Right hindlimb (tissue), 1 donor: ENCODE data around the gene PLEKHA3.
"Not testable (repeated sequence)": the region's sequence is repeated elsewhere in the genome, so short reads cannot be mapped to it uniquely, and the experiment has no call there.

Experiments used
- DNase-seq: peaks from one replicate; pipeline ENCODE4 v3.0.0-alpha.2; 2018

Gene PLEKHA3

GRCh38 chr2:178480227-178481181, at the start of gene PLEKHA3:
Gene PLEKHA3, plus strand, starts transcription at chr2:178480457. Its CDS starts 413 bp downstream, at chr2:178480870.
- DNase-seq, result peak; percentile 97

- DNase-seq, result no peak
Measured at GRCh38 chr2:178436662-178437061, 43.6 kb upstream of the PLEKHA3 start.

- no peak for DNase-seq
Measured at GRCh38 chr2:178441426-178441825, 38.8 kb upstream of the PLEKHA3 start.

- no peak for DNase-seq
Measured at GRCh38 chr2:178448968-178449661, 31.1 kb upstream of the PLEKHA3 start.

GRCh38 chr2:178449700-178450523, 30.3 kb upstream of the PLEKHA3 start:
- DNase-seq, result peak; percentile 26

GRCh38 chr2:178450524-178450773, 29.8 kb upstream of the PLEKHA3 start:
- DNase-seq, result no peak

GRCh38 chr2:178450774-178451525, 29.3 kb upstream of the PLEKHA3 start, which contains the start of the genes PJVK and PRKRA:
Gene PJVK, plus strand, starts transcription at chr2:178451378. Its CDS starts 2,032 bp downstream, at chr2:178453410.
Gene PRKRA, minus strand, starts transcription at chr2:178451175. Its CDS starts 145 bp downstream, at chr2:178451030.
- DNase-seq, result peak; percentile 99

- DNase-seq, result no peak
Measured at GRCh38 chr2:178452334-178452733, 27.9 kb upstream of the PLEKHA3 start.

- DNase-seq, result no peak
Measured at GRCh38 chr2:178452870-178453269, 27.4 kb upstream of the PLEKHA3 start.

GRCh38 chr2:178455947-178456346, 24.3 kb upstream of the PLEKHA3 start:
- no peak for DNase-seq

- no peak for DNase-seq
Measured at GRCh38 chr2:178457390-178457886, 22.8 kb upstream of the PLEKHA3 start.

GRCh38 chr2:178469219-178469849, 10.9 kb upstream of the PLEKHA3 start:
- DNase-seq, result no peak

GRCh38 chr2:178471313-178471712, 8.9 kb upstream of the PLEKHA3 start:
- DNase-seq, result not testable (repeated sequence)

- no peak for DNase-seq
Measured at GRCh38 chr2:178473373-178473772, 6.9 kb upstream of the PLEKHA3 start.

- no peak for DNase-seq
Measured at GRCh38 chr2:178473931-178474330, 6.3 kb upstream of the PLEKHA3 start.

GRCh38 chr2:178474560-178474959, 5.7 kb upstream of the PLEKHA3 start:
- no peak for DNase-seq

GRCh38 chr2:178476477-178476876, 3.8 kb upstream of the PLEKHA3 start:
- no peak for DNase-seq

GRCh38 chr2:178477443-178478129, 2.7 kb upstream of the PLEKHA3 start:
- DNase-seq, result no peak

- DNase-seq, result no peak
Measured at GRCh38 chr2:178478130-178478438, 2.2 kb upstream of the PLEKHA3 start.

GRCh38 chr2:178478439-178479274, 1.6 kb upstream of the PLEKHA3 start, which contains the start of gene FKBP7:
Gene FKBP7, minus strand, starts transcription at chr2:178478600. Its CDS starts 101 bp downstream, at chr2:178478499.
- peak; percentile 91 for DNase-seq
